SK-N-SH (cell line): ENCODE results near the gene STYXL1. TPM values are rescaled to one million over a fixed set of nuclear protein-coding genes. Genes with fewer than 3 reads are reported as not detected.

Source experiments
- CTCF ChIA-PET: fragments of 300-600, 350-600 bp; formaldehyde crosslinking; extraction: SDS; loops from one replicate; lab custom pipeline; 2021; lab: Yijun Ruan, JAX
- POLR2A ChIA-PET: fragments of 350-600 bp; sonication (Branson Sonifier 250); formaldehyde crosslinking; extraction: SDS; loops from one replicate; lab custom pipeline; 2020; ENCODE audit warnings: antibody characterized with exemption, inconsistent platforms; lab: Yijun Ruan, JAX
- DNase-seq: peaks from one replicate; pipeline ENCODE4 v3.0.0; 2012
- H2AFZ ChIP-seq: fragments of 200-600 bp; sonication (generic); 2 replicates; pipeline ENCODE4 v1.8.1; 2016; ENCODE audit warnings: antibody characterized with exemption, mild to moderate bottlenecking, low read depth
- H3F3A ChIP-seq: fragments of 200-600 bp; sonication (generic); replicated peaks from 2 replicates; pipeline ENCODE3; 2016; ENCODE audit warnings: antibody characterized with exemption, mild to moderate bottlenecking; ENCODE audit not compliant: insufficient read depth
- H3K27ac ChIP-seq, 2 experiments: fragments of 200-500 bp in 1 of 2; fragments of 200-600 bp in 1 of 2; sonication (Bioruptor generic) in 1 of 2; sonication (generic), shearing (Covaris generic) in 1 of 2; 2 replicates each; pipeline versions ENCODE4 v1.5.1 to v1.6.1; 2014 to 2016; ENCODE audit warnings: low read depth in 2 of 2, inconsistent platforms in 1 of 2, low read length in 1 of 2, mild to moderate bottlenecking in 1 of 2, mixed read lengths in 1 of 2
- H3K27me3 ChIP-seq: fragments of 200-600 bp; sonication (generic), shearing (Covaris generic); 2 replicates; pipeline ENCODE4 v1.6.1; 2016; ENCODE audit warnings: mixed run types; ENCODE audit not compliant: insufficient read depth
- H3K36me3 ChIP-seq, 2 experiments: fragments of 200-500 bp in 1 of 2; fragments of 200-600 bp in 1 of 2; sonication (Bioruptor generic) in 1 of 2; sonication (generic) in 1 of 2; replicated peaks in 1 of 2; 2 replicates each; pipeline versions ENCODE3 to v1.5.1; 2014 to 2016; ENCODE audit warnings: low read length in 1 of 2, mild to moderate bottlenecking in 1 of 2; ENCODE audit not compliant: insufficient read depth in 2 of 2, control insufficient read depth in 1 of 2
- H3K4me1 ChIP-seq, 2 experiments: fragments of 200-500 bp in 1 of 2; fragments of 200-600 bp in 1 of 2; sonication (Bioruptor generic) in 1 of 2; sonication (generic), shearing (Covaris generic) in 1 of 2; 2 replicates each; pipeline versions ENCODE4 v1.5.1 to v1.6.1; 2014 to 2016; ENCODE audit warnings: low read depth in 1 of 2, low read length in 1 of 2, mixed run types in 1 of 2; ENCODE audit not compliant: insufficient read depth in 2 of 2, control insufficient read depth in 1 of 2
- H3K4me2 ChIP-seq: fragments of 200-600 bp; sonication (generic), shearing (Covaris generic); 2 replicates; pipeline ENCODE4 v1.6.1; 2017; ENCODE audit warnings: mixed run types
- H3K4me3 ChIP-seq, 2 experiments: fragments of 200-500 bp in 1 of 2; fragments of 200-600 bp in 1 of 2; sonication (Bioruptor generic) in 1 of 2; sonication (generic), shearing (Covaris generic) in 1 of 2; 2 replicates each; pipeline versions ENCODE4 v1.5.1 to v1.8.1; 2014 to 2016; ENCODE audit warnings: low read depth in 2 of 2, inconsistent platforms in 1 of 2, low read length in 1 of 2, mild to moderate bottlenecking in 1 of 2, mixed read lengths in 1 of 2, moderate library complexity in 1 of 2
- H3K79me2 ChIP-seq: fragments of 200-600 bp; sonication (generic); 2 replicates; pipeline ENCODE4 v1.8.1; 2017; ENCODE audit warnings: mild to moderate bottlenecking; ENCODE audit not compliant: insufficient read depth
- H3K9ac ChIP-seq: fragments of 200-600 bp; sonication (generic); 2 replicates; pipeline ENCODE4 v1.6.1; 2017; ENCODE audit warnings: mixed run types
- H3K9me2 ChIP-seq: fragments of 200-600 bp; sonication (generic); 2 replicates; pipeline ENCODE4 v1.6.1; 2017; ENCODE audit warnings: mixed run types
- H3K9me3 ChIP-seq: fragments of 200-600 bp; sonication (generic); 2 replicates; pipeline ENCODE4 v1.6.1; 2017; ENCODE audit warnings: mixed run types, mild to moderate bottlenecking, moderate library complexity
- H4K20me1 ChIP-seq: fragments of 200-600 bp; sonication (generic); 2 replicates; pipeline ENCODE4 v1.6.1; 2017; ENCODE audit warnings: mild to moderate bottlenecking, mixed run types; ENCODE audit not compliant: insufficient read depth
- CHD2 ChIP-seq: fragments of 150-350 bp; IDR thresholded peaks from 2 replicates; pipeline ENCODE4 v1.6.1; 2018; ENCODE audit warnings: low read length; ENCODE audit not compliant: partially characterized antibody
- EZH2phosphoT487 ChIP-seq: fragments of 200-600 bp; sonication (generic); IDR thresholded peaks from 2 replicates; pipeline ENCODE4 v1.6.1; 2017; ENCODE audit warnings: low read depth, mixed run types, mild to moderate bottlenecking, antibody characterized with exemption, moderate library complexity, borderline replicate concordance
- FOXM1 ChIP-seq: IDR thresholded peaks from 2 replicates; pipeline ENCODE4 v1.4.0; 2012; ENCODE audit warnings: low read depth, mild to moderate bottlenecking
- GABPA ChIP-seq: IDR thresholded peaks from 2 replicates; pipeline ENCODE4 v1.4.0; 2012; ENCODE audit warnings: low read depth, mild to moderate bottlenecking
- GATA2 ChIP-seq: sonication (generic); formaldehyde crosslinking; IDR thresholded peaks from 2 replicates; pipeline ENCODE4 v1.5.0; 2020; ENCODE audit warnings: mild to moderate bottlenecking, missing genetic modification reagents
- JUND ChIP-seq: IDR thresholded peaks from 2 replicates; pipeline ENCODE4 v1.4.0; 2012
- MAX ChIP-seq: IDR thresholded peaks from 2 replicates; pipeline ENCODE4 v1.4.0; 2012; ENCODE audit warnings: low read depth
- MEF2A ChIP-seq: IDR thresholded peaks from 2 replicates; pipeline ENCODE4 v1.4.0; 2012; ENCODE audit warnings: low read depth, borderline replicate concordance
- NFIC ChIP-seq: IDR thresholded peaks from 2 replicates; pipeline ENCODE4 v1.4.0; 2012; ENCODE audit warnings: borderline replicate concordance
- NRF1 ChIP-seq: IDR thresholded peaks from 2 replicates; pipeline ENCODE4 v1.6.1; 2012; ENCODE audit warnings: low read depth, mild to moderate bottlenecking, low read length
- PBX3 ChIP-seq: IDR thresholded peaks from 2 replicates; pipeline ENCODE4; 2012
- POLR2AphosphoS5 ChIP-seq: IDR thresholded peaks from 2 replicates; pipeline ENCODE4 v1.6.1; 2012; ENCODE audit warnings: low read depth, low read length
- RCOR1 ChIP-seq: fragments of 150-350 bp; IDR thresholded peaks from 2 replicates; pipeline ENCODE4 v1.6.1; 2017; ENCODE audit warnings: antibody characterized with exemption, low read length
- RFX5 ChIP-seq: IDR thresholded peaks from 2 replicates; pipeline ENCODE4 v1.6.1; 2012; ENCODE audit warnings: mild to moderate bottlenecking, improper control_type of control experiment, low read length
- RXRA ChIP-seq: IDR thresholded peaks from 2 replicates; pipeline ENCODE4 v1.4.0; 2012; ENCODE audit warnings: low read depth, mild to moderate bottlenecking, borderline replicate concordance
- TCF12 ChIP-seq: IDR thresholded peaks from 2 replicates; pipeline ENCODE4 v1.4.0; 2012
- TEAD4 ChIP-seq: IDR thresholded peaks from 2 replicates; pipeline ENCODE4 v1.4.0; 2012; ENCODE audit warnings: mild to moderate bottlenecking, borderline replicate concordance; ENCODE audit not compliant: insufficient read depth
- YY1 ChIP-seq: IDR thresholded peaks from 2 replicates; pipeline ENCODE4 v1.4.0; 2012; ENCODE audit warnings: low read depth, mild to moderate bottlenecking
- WGBS: methylation state at CpG from one replicate; pipeline ENCODE4 v1.1.6; 2017; ENCODE audit warnings: low lambda C conversion rate; 5-methylcytosine and 5-hydroxymethylcytosine counted together
- polyA plus RNA-seq, 3 experiments: library from polyadenylated mRNA; depleted of rRNA; stranded (reverse); fragments of >200 nt; gene quantifications; 2 replicates each; pipeline ENCODE4 v1.2.3, GENCODE V29; 2012
- TF ChIP-seq, protein P1 (sequence below): IDR thresholded peaks from 2 replicates; pipeline ENCODE4 v1.4.0; 2012; ENCODE audit warnings: low read depth, borderline replicate concordance

STYXL1 gene
- polyA plus RNA-seq, 1 of the 3 experiments (the other 2 are of a cell fraction): 86.6 TPM

- Histone ChIP-seq H3K79me2 (no peaks in the 10 kb centered on the region), H3K4me1 (no peaks in the 10 kb centered on the region), H3K27me3 (no peaks in the 10 kb centered on the region), H3K27ac (no peak overlapping the region), H2AFZ (no peak overlapping the region), H3K4me2 (no peak overlapping the region), H3K9me2 (no peaks in the 10 kb centered on the region), H3K9ac (no peak overlapping the region), H3K36me3 (peaks cover 59 to 87% of the 10 kb centered on the region in 2 experiments), H3F3A (peaks cover 25% of the 10 kb centered on the region), H3K9me3 (no peaks in the 10 kb centered on the region), H3K4me3 (no peak overlapping the region), H4K20me1 (0 out of 2 replicates have a peak, but pooled peaks cover 4% of the 10 kb centered on the region)
- ChIA-PET CTCF (interaction anchor here (1.2 kb wide), 1 partner anchor 196 kb away, joined by 6 read pairs; no protein-coding TSS in a partner anchor), POLR2A (interaction anchor here (1.3 kb wide), 1 partner anchor 10 kb away, joined by 6 read pairs; no protein-coding TSS in a partner anchor)
- no peak for TF ChIP-seq MAX
- DNase-seq: no peak
- 98% methylated on average over 10 of the region's 10 CpGs for WGBS
These were observed 15.3 kb upstream of the STYXL1 start for GRCh38 chr7:76063114-76063513.

- H3K9me3 ChIP-seq: no peaks in the 10 kb centered on the region
- no peaks in the 10 kb centered on the region for H3K27me3 ChIP-seq
- no peaks in the 10 kb centered on the region for H3K9me2 ChIP-seq
- peaks cover 68 to 91% of the 10 kb centered on the region in 2 experiments for H3K36me3 ChIP-seq
- DNase-seq: no peak
- H3K27ac ChIP-seq: no peak overlapping the region
- no peaks in the 10 kb centered on the region for H3K4me1 ChIP-seq
- ChIA-PET CTCF (no interaction called here), POLR2A (interaction anchor here (1.0 kb wide), 1 partner anchor 15 kb away, joined by 3 read pairs; the partner anchor contains the start of genes MDH2 and STYXL1)
- peaks cover 19% of the 10 kb centered on the region for H3F3A ChIP-seq
- H2AFZ ChIP-seq: no peak overlapping the region
- no peak overlapping the region for H3K4me3 ChIP-seq
- TF ChIP-seq RXRA (no peak), GATA2 (CRISPR knock-in tag) (no peak), TEAD4 (no peak), EZH2phosphoT487 (no peak), NFIC (no peak), MEF2A (no peak), CHD2 (no peak), FOXM1 (no peak), RCOR1 (no peak), TCF12 (no peak), JUND (no peak), POLR2AphosphoS5 (no peak), YY1 (no peak), GABPA (no peak), PBX3 (no peak), NRF1 (no peak), RFX5 (no peak)
- TF ChIP-seq, protein P1, sequence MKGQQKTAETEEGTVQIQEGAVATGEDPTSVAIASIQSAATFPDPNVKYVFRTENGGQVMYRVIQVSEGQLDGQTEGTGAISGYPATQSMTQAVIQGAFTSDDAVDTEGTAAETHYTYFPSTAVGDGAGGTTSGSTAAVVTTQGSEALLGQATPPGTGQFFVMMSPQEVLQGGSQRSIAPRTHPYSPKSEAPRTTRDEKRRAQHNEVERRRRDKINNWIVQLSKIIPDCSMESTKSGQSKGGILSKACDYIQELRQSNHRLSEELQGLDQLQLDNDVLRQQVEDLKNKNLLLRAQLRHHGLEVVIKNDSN: no peak
- H3K4me2 ChIP-seq: no peak overlapping the region
- H4K20me1 ChIP-seq: no peaks in the 10 kb centered on the region
- no peak overlapping the region for H3K9ac ChIP-seq
- 96% methylated on average over 15 of the region's 15 CpGs for whole genome bisulfite sequencing
- H3K79me2 ChIP-seq: peaks cover 6% of the 10 kb centered on the region; the same call in 1 of the 2 replicates
These were observed 14.5 kb upstream of the STYXL1 start for GRCh38 chr7:76062254-76062653.
